Liver (tissue), 9 donors: ENCODE results near the gene RBBP5. TPM values are rescaled to one million over a fixed set of nuclear protein-coding genes. Genes with fewer than 3 reads are reported as not detected.

ENCODE experiments used
- DNase-seq: peaks from one replicate; pipeline ENCODE4 v3.0.0-alpha.2; 2017; ENCODE audit warnings: low spot score
- H3K27ac ChIP-seq, 2 donors: one replicate each; pipeline ENCODE4 v1.7.0; 2013; ENCODE audit warnings: inconsistent platforms in 2 of 2, low read length in 2 of 2, control low read depth in 1 of 2, low read depth in 1 of 2, mild to moderate bottlenecking in 1 of 2
- H3K27me3 ChIP-seq, 4 donors: one replicate each; pipeline versions ENCODE4 v1.6.1 to v1.7.0; 2013; ENCODE audit warnings: low read length in 3 of 4, inconsistent platforms in 1 of 4, mild to moderate bottlenecking in 1 of 4, moderate library complexity in 1 of 4; ENCODE audit not compliant: control insufficient read depth in 4 of 4, insufficient read depth in 4 of 4
- H3K36me3 ChIP-seq, 4 donors: one replicate each; pipeline versions ENCODE4 v1.6.1 to v1.7.0; 2013; ENCODE audit warnings: low read length in 3 of 4, mild to moderate bottlenecking in 3 of 4, low read depth in 1 of 4, moderate library complexity in 1 of 4; ENCODE audit not compliant: control insufficient read depth in 4 of 4, insufficient read depth in 3 of 4
- H3K4me1 ChIP-seq, 4 donors: one replicate each; pipeline versions ENCODE4 v1.6.1 to v1.7.0; 2013; ENCODE audit warnings: low read length in 3 of 4, mild to moderate bottlenecking in 3 of 4, moderate library complexity in 1 of 4; ENCODE audit not compliant: control insufficient read depth in 4 of 4, insufficient read depth in 4 of 4
- H3K4me3 ChIP-seq, 3 donors: one replicate each; pipeline versions ENCODE4 v1.6.1 to v1.7.0; 2013; ENCODE audit warnings: low read length in 3 of 3, control low read depth in 1 of 3, low read depth in 1 of 3, mild to moderate bottlenecking in 1 of 3
- H3K9ac ChIP-seq, 2 donors: one replicate each; pipeline ENCODE4 v1.7.0; 2013; ENCODE audit warnings: low read length in 2 of 2, mild to moderate bottlenecking in 2 of 2, moderate library complexity in 2 of 2, control low read depth in 1 of 2, low read depth in 1 of 2
- H3K9me3 ChIP-seq, 4 donors: one replicate each; pipeline versions ENCODE4 v1.6.1 to v1.7.0; 2013; ENCODE audit warnings: low read length in 3 of 4; ENCODE audit not compliant: control insufficient read depth in 4 of 4
- EGR1 ChIP-seq, 2 donors: IDR thresholded peaks; 2 replicates each; pipeline ENCODE4 v1.6.1; 2016 to 2018; ENCODE audit warnings: antibody characterized with exemption in 2 of 2, low read depth in 2 of 2
- FOXA1 ChIP-seq: IDR thresholded peaks from 2 replicates; pipeline ENCODE4 v1.6.1; 2016; ENCODE audit warnings: antibody characterized with exemption
- FOXA2 ChIP-seq: IDR thresholded peaks from 2 replicates; pipeline ENCODE4 v1.6.1; 2016; ENCODE audit warnings: antibody characterized with exemption
- GABPA ChIP-seq, 2 donors: IDR thresholded peaks in 1 of 2; conservative IDR thresholded peaks in 1 of 2; 2 replicates each; pipeline ENCODE4 v1.6.1; 2016; ENCODE audit warnings: antibody characterized with exemption in 2 of 2, mild to moderate bottlenecking in 1 of 2, moderate library complexity in 1 of 2
- HNF4G ChIP-seq: IDR thresholded peaks from 2 replicates; pipeline ENCODE4 v1.6.1; 2016; ENCODE audit warnings: antibody characterized with exemption
- JUND ChIP-seq, 2 donors: IDR thresholded peaks; 2 replicates each; pipeline ENCODE4 v1.6.1; 2016; ENCODE audit warnings: antibody characterized with exemption in 2 of 2
- NR2F2 ChIP-seq: IDR thresholded peaks from 2 replicates; pipeline ENCODE4 v1.6.1; 2016; ENCODE audit warnings: antibody characterized with exemption
- RAD21 ChIP-seq, 2 donors: IDR thresholded peaks; 2 replicates each; pipeline ENCODE4 v1.6.1; 2016; ENCODE audit warnings: antibody characterized with exemption in 2 of 2, mild to moderate bottlenecking in 2 of 2
- RXRA ChIP-seq, 2 donors: IDR thresholded peaks; 2 replicates each; pipeline ENCODE4 v1.6.1; 2017 to 2018; ENCODE audit warnings: antibody characterized with exemption in 2 of 2, mild to moderate bottlenecking in 1 of 2
- SP1 ChIP-seq: IDR thresholded peaks from 2 replicates; pipeline ENCODE4 v1.6.1; 2018; ENCODE audit warnings: antibody characterized with exemption, mild to moderate bottlenecking
- TAF1 ChIP-seq: conservative IDR thresholded peaks from 2 replicates; pipeline ENCODE4 v1.6.1; 2016; ENCODE audit warnings: antibody characterized with exemption, mild to moderate bottlenecking
- YY1 ChIP-seq: IDR thresholded peaks from 2 replicates; pipeline ENCODE4 v1.6.1; 2016; ENCODE audit warnings: antibody characterized with exemption, mild to moderate bottlenecking
- WGBS: extraction: QIAGEN DNeasy Blood & Tissue Kit; methylation state at CpG from one replicate; pipeline ENCODE4 v1.1.7; 2013; 5-methylcytosine and 5-hydroxymethylcytosine counted together
- polyA plus RNA-seq, 2 donors: library from polyadenylated mRNA; stranded (reverse) in 1 of 2; unstranded in 1 of 2; fragments of 200-250 nt in 1 of 2; fragments of >200 nt in 1 of 2; fragmentation: Nextera tagmentation in 1 of 2; extraction: Ambion mirVana in 1 of 2; gene quantifications; one replicate each; pipeline versions ENCODE4 v1.2.1 to v1.2.3, GENCODE V29; 2013 to 2015
- total RNA-seq, 2 donors: library from RNA; depleted of rRNA; stranded (reverse); fragments of >200 nt; gene quantifications; one replicate each; pipeline ENCODE4 v1.2.3, GENCODE V29; 2014
- TF ChIP-seq, protein P1 (sequence below): IDR thresholded peaks from 2 replicates; pipeline ENCODE4 v1.6.1; 2016; ENCODE audit warnings: antibody characterized with exemption
- TF ChIP-seq, protein P2 (sequence below): fragments of 150-350 bp; IDR thresholded peaks from 2 replicates; pipeline ENCODE4 v1.5.1; 2017; ENCODE audit warnings: improper control_type of control experiment, low read depth, low read length; ENCODE audit not compliant: missing input control
- TF ChIP-seq, protein P3 (sequence below): IDR thresholded peaks from 2 replicates; pipeline ENCODE4 v1.6.1; 2016; ENCODE audit warnings: antibody characterized with exemption
- TF ChIP-seq, protein P4 (sequence below): IDR thresholded peaks from 2 replicates; pipeline ENCODE4 v1.6.1; 2016; ENCODE audit warnings: antibody characterized with exemption, mild to moderate bottlenecking
- TF ChIP-seq, protein P5 (sequence below): IDR thresholded peaks from 2 replicates; pipeline ENCODE4 v1.6.1; 2016; ENCODE audit warnings: antibody characterized with exemption
- donor health status: healthy.
- donor health status: healthy.
- donor health status: healthy.
- donor health status: healthy.
- donor health status: healthy.

Gene RBBP5
- total and polyA plus RNA-seq, 4 donors = 4.6 to 12.0 (median 8.5) TPM

DNA sequence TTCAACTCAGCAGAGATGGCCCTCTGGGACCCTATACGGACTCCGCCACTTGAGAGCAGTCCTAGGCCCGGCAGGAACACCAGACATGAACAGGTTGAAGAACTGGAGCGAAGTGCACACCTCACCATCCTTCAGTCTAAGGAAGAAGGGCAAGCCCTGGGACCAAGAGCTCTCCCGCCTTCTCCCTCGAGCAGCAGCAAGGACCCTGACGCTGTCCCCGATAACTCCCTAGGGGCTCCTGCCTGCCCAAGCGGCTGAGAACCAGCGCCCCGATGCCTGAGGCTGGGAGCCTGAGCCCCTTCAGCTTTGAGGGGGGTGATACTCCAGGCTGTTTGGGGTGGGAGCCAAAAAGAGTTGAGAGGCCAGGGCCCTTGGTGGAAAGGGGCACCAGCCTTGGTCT, 47.7 kb downstream of the RBBP5 start:
- DNase-seq = no peak
- no peak overlapping the region for H3K9ac ChIP-seq
- TF ChIP-seq, protein P1, sequence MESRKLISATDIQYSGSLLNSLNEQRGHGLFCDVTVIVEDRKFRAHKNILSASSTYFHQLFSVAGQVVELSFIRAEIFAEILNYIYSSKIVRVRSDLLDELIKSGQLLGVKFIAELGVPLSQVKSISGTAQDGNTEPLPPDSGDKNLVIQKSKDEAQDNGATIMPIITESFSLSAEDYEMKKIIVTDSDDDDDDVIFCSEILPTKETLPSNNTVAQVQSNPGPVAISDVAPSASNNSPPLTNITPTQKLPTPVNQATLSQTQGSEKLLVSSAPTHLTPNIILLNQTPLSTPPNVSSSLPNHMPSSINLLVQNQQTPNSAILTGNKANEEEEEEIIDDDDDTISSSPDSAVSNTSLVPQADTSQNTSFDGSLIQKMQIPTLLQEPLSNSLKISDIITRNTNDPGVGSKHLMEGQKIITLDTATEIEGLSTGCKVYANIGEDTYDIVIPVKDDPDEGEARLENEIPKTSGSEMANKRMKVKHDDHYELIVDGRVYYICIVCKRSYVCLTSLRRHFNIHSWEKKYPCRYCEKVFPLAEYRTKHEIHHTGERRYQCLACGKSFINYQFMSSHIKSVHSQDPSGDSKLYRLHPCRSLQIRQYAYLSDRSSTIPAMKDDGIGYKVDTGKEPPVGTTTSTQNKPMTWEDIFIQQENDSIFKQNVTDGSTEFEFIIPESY = no peak
- no peak for TF ChIP-seq NR2F2
- TF ChIP-seq FOXA1 = no peak
- TF ChIP-seq GABPA (IDR thresholded peaks at IDR 0.05 in 1 of 2, conservative IDR thresholded peaks at IDR 0.05 in 1 of 2) = no peak
- TF ChIP-seq TAF1 = no peak
- TF ChIP-seq, protein P2, sequence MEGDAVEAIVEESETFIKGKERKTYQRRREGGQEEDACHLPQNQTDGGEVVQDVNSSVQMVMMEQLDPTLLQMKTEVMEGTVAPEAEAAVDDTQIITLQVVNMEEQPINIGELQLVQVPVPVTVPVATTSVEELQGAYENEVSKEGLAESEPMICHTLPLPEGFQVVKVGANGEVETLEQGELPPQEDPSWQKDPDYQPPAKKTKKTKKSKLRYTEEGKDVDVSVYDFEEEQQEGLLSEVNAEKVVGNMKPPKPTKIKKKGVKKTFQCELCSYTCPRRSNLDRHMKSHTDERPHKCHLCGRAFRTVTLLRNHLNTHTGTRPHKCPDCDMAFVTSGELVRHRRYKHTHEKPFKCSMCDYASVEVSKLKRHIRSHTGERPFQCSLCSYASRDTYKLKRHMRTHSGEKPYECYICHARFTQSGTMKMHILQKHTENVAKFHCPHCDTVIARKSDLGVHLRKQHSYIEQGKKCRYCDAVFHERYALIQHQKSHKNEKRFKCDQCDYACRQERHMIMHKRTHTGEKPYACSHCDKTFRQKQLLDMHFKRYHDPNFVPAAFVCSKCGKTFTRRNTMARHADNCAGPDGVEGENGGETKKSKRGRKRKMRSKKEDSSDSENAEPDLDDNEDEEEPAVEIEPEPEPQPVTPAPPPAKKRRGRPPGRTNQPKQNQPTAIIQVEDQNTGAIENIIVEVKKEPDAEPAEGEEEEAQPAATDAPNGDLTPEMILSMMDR = no peak
- TF ChIP-seq, protein P3, sequence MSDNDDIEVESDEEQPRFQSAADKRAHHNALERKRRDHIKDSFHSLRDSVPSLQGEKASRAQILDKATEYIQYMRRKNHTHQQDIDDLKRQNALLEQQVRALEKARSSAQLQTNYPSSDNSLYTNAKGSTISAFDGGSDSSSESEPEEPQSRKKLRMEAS = no peak
- TF ChIP-seq RAD21 (IDR thresholded peaks at IDR 0.05) = no peak
- no peak for TF ChIP-seq YY1
- no peak for TF ChIP-seq FOXA2
- TF ChIP-seq, protein P4, sequence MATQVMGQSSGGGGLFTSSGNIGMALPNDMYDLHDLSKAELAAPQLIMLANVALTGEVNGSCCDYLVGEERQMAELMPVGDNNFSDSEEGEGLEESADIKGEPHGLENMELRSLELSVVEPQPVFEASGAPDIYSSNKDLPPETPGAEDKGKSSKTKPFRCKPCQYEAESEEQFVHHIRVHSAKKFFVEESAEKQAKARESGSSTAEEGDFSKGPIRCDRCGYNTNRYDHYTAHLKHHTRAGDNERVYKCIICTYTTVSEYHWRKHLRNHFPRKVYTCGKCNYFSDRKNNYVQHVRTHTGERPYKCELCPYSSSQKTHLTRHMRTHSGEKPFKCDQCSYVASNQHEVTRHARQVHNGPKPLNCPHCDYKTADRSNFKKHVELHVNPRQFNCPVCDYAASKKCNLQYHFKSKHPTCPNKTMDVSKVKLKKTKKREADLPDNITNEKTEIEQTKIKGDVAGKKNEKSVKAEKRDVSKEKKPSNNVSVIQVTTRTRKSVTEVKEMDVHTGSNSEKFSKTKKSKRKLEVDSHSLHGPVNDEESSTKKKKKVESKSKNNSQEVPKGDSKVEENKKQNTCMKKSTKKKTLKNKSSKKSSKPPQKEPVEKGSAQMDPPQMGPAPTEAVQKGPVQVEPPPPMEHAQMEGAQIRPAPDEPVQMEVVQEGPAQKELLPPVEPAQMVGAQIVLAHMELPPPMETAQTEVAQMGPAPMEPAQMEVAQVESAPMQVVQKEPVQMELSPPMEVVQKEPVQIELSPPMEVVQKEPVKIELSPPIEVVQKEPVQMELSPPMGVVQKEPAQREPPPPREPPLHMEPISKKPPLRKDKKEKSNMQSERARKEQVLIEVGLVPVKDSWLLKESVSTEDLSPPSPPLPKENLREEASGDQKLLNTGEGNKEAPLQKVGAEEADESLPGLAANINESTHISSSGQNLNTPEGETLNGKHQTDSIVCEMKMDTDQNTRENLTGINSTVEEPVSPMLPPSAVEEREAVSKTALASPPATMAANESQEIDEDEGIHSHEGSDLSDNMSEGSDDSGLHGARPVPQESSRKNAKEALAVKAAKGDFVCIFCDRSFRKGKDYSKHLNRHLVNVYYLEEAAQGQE = no peak
- no peak for TF ChIP-seq JUND (IDR thresholded peaks at IDR 0.05)
- TF ChIP-seq, protein P5, sequence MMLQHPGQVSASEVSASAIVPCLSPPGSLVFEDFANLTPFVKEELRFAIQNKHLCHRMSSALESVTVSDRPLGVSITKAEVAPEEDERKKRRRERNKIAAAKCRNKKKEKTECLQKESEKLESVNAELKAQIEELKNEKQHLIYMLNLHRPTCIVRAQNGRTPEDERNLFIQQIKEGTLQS = no peak
- no peak for TF ChIP-seq HNF4G
- TF ChIP-seq EGR1 (IDR thresholded peaks at IDR 0.05; ENCODE audit: low read depth in 2 of 2) = no peak

DNA sequence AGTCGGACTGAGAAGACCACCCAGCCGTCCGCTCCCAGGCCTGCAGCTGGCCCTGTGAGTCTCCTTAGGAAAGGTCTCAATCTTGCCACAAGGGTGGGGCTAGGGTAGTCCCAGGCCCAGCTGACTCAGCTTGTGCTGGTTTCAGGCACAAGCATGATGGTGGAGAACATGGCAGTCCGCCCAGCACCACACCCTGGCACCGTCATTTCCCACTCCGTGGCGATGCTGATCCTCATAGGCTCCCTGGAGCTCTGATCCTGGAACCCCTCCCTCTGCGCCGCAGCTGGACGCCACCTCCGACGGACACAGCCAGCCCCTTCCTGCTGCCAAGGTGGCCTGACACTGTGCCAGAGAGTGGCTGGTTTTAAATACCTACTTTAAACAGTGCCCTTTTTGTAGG, 48.3 kb downstream of the RBBP5 start:
- Histone ChIP-seq H3K27ac (no peak overlapping the region), H3K9ac (no peak overlapping the region), H3K4me1 (no peaks in the 10 kb centered on the region), H3K27me3 (no peaks in the 10 kb centered on the region), H3K9me3 (no peaks in the 10 kb centered on the region), H3K36me3 (no peaks in the 10 kb centered on the region), H3K4me3 (no peak overlapping the region)
- DNase-seq = no peak
- 93% methylated on average over 12 of the region's 12 CpGs for WGBS
- TF ChIP-seq, protein P5 = no peak
- TF ChIP-seq, protein P2 = no peak
- TF ChIP-seq FOXA2 (no peak), RXRA (IDR thresholded peaks at IDR 0.05) (no peak), SP1 (no peak), HNF4G (no peak), YY1 (no peak), EGR1 (IDR thresholded peaks at IDR 0.05; ENCODE audit: low read depth in 2 of 2) (no peak), FOXA1 (no peak), TAF1 (no peak), GABPA (IDR thresholded peaks at IDR 0.05 in 1 of 2, conservative IDR thresholded peaks at IDR 0.05 in 1 of 2) (no peak)
- TF ChIP-seq, protein P3 = no peak
- TF ChIP-seq, protein P4 = no peak

More for the DNA sequence above, 47.7 kb downstream of the RBBP5 start:
- Histone ChIP-seq H3K36me3 (no peaks in the 10 kb centered on the region), H3K9me3 (no peaks in the 10 kb centered on the region), H3K4me1 (no peaks in the 10 kb centered on the region), H3K27me3 (no peaks in the 10 kb centered on the region), H3K4me3 (no peak overlapping the region), H3K27ac (no peak overlapping the region)
- 96% methylated on average over 11 of the region's 11 CpGs for WGBS
